Panc1 (cell line): Measurements from ENCODE around the gene N4BP3. TPM values are rescaled to one million over a fixed set of nuclear protein-coding genes. Genes with fewer than 3 reads are reported as not detected.

Experiments used
- ATAC-seq: fragments of 200-7000 bp; cut with Tn5 transposase; 2 replicates; pipeline ENCODE4 v1.9.1; 2020; ENCODE audit warnings: mild to moderate bottlenecking, moderate library complexity
- BruUV-seq: library from RNA; stranded (reverse); fragments of 400-500 nt; replicated peaks from 2 replicates; lab custom pipeline; 2021; lab: Mats Ljungman, UMichigan
- CTCF ChIA-PET: fragments of 300-600 bp; sonication (Branson Sonifier 250); formaldehyde crosslinking; loops from one replicate; lab custom pipeline; 2022; ENCODE audit warnings: antibody characterized with exemption; lab: Charles Lee
- POLR2A ChIA-PET: fragments of 300-600 bp; sonication (Branson Sonifier 250); formaldehyde crosslinking; loops from one replicate; lab custom pipeline; 2022; ENCODE audit warnings: antibody characterized with exemption; lab: Charles Lee
- DNase-seq: peaks from one replicate; pipeline ENCODE4 v3.0.0-alpha.2; 2010; ENCODE audit warnings: low read depth, low spot score
- H3K27ac ChIP-seq: 2 replicates; pipeline ENCODE4 v1.5.1; 2011; ENCODE audit warnings: mild to moderate bottlenecking, low read length, inconsistent platforms
- H3K27me3 ChIP-seq: fragments of 200-500 bp; sonication (Bioruptor generic); 2 replicates; pipeline ENCODE4 v1.6.0; 2014; ENCODE audit warnings: low read length, inconsistent platforms; ENCODE audit not compliant: control insufficient read depth, insufficient read depth
- H3K36me3 ChIP-seq: fragments of 200-500 bp; sonication (Bioruptor generic); 2 replicates; pipeline ENCODE4 v1.5.1; 2014; ENCODE audit warnings: inconsistent platforms, mild to moderate bottlenecking, low read length, moderate library complexity; ENCODE audit not compliant: control insufficient read depth, insufficient read depth
- H3K4me1 ChIP-seq: 2 replicates; pipeline ENCODE4 v1.5.1; 2011; ENCODE audit warnings: inconsistent platforms, mild to moderate bottlenecking, low read length, moderate library complexity; ENCODE audit not compliant: control insufficient read depth, insufficient read depth
- H3K4me3 ChIP-seq, 2 experiments: 2 replicates each; pipeline ENCODE4 v1.5.1; 2011 to 2012; ENCODE audit warnings: low read depth in 2 of 2, low read length in 2 of 2, mild to moderate bottlenecking in 2 of 2, inconsistent platforms in 1 of 2, moderate library complexity in 1 of 2
- H3K9me3 ChIP-seq: fragments of 200-500 bp; sonication (Bioruptor generic); 2 replicates; pipeline ENCODE4 v1.5.1; 2014; ENCODE audit warnings: low read depth, mild to moderate bottlenecking, inconsistent platforms, low read length, moderate library complexity; ENCODE audit not compliant: control insufficient read depth, insufficient read depth
- CTCF ChIP-seq: fragments of 450-650 bp; IDR thresholded peaks from 2 replicates; pipeline ENCODE4 v1.5.1; 2017; ENCODE audit warnings: mild to moderate bottlenecking
- POLR2AphosphoS5 ChIP-seq: IDR thresholded peaks from 2 replicates; pipeline ENCODE4 v1.6.1; 2012; ENCODE audit warnings: mild to moderate bottlenecking, low read depth, low read length, moderate library complexity
- REST ChIP-seq, 2 experiments: IDR thresholded peaks; 2 replicates each; pipeline ENCODE4 v1.6.1; 2011 to 2012; ENCODE audit warnings: low read depth in 2 of 2, control low read depth in 1 of 2, low read length in 1 of 2, mild to moderate bottlenecking in 1 of 2, moderate library complexity in 1 of 2; ENCODE audit not compliant: insufficient read depth in 1 of 2
- SIN3A ChIP-seq: IDR thresholded peaks from 2 replicates; pipeline ENCODE4 v1.6.1; 2012; ENCODE audit warnings: low read depth, mild to moderate bottlenecking, low read length, moderate library complexity, borderline replicate concordance; ENCODE audit not compliant: insufficient read depth
- TCF7L2 ChIP-seq: IDR thresholded peaks from 2 replicates; pipeline ENCODE4 v1.6.1; 2011; ENCODE audit warnings: mild to moderate bottlenecking, low read depth, low read length, inconsistent platforms
- in situ Hi-C: cut with HindIII; loops from 2 replicates; pipeline ENCODE4 v1.10.0; 2016; ENCODE audit warnings: low sequenced_read_pairs, low pct_unique_long_range_greater_than_20kb
- intact Hi-C: fragments of 100-400 bp; cut with micrococcal nuclease; formaldehyde crosslinking; loops from one replicate; pipeline ENCODE4 v1.10.0; 2022; ENCODE audit not compliant: unreplicated experiment
- total RNA-seq: library from RNA; stranded (reverse); gene quantifications from one replicate; pipeline ENCODE4 v1.2.1, GENCODE V29; 2021; ENCODE audit not compliant: unreplicated experiment

Gene N4BP3
- total RNA-seq, 1 experiment from 2014 or later = 2.3 TPM

- no peaks in the 10 kb centered on the region for H3K4me1 ChIP-seq
- POLR2A ChIA-PET = interaction anchor here (0.6 kb wide), 1 partner anchor 54 kb away, joined by 3 read pairs; no protein-coding TSS in a partner anchor
- no peak for ATAC-seq
Measured at GRCh38 chr5:178083922-178084321, 29.4 kb upstream of the N4BP3 start.

GRCh38 chr5:178085316-178085715 is 28.0 kb upstream of the N4BP3 start:
- ChIA-PET CTCF (interaction anchor here (0.6 kb wide), 1 partner anchor 13 kb away, joined by 3 read pairs; no protein-coding TSS in a partner anchor), POLR2A (no interaction called here)
- H3K27ac ChIP-seq = no peak overlapping the region
- no peaks in the 10 kb centered on the region for H3K27me3 ChIP-seq
- in situ Hi-C loops = no loop called here
- intact Hi-C loops = no loop called here
- TF ChIP-seq REST (IDR thresholded peaks at IDR 0.05; ENCODE audit: insufficient read depth in 1 of 2, low read depth in 2 of 2, low read length in 1 of 2) (no peak), TCF7L2 (no peak), SIN3A (no peak), CTCF (no peak), POLR2AphosphoS5 (no peak)
- no peak overlapping the region for H3K4me3 ChIP-seq
- no peak for DNase-seq
- H3K36me3 ChIP-seq = no peaks in the 10 kb centered on the region
- no peaks in the 10 kb centered on the region for H3K9me3 ChIP-seq
- no peaks in the 10 kb centered on the region for H3K4me1 ChIP-seq
- no TSS peak for BruUV-seq
- no peak for ATAC-seq

More at GRCh38 chr5:178083922-178084321, 29.4 kb upstream of the N4BP3 start:
- no TSS peak for BruUV-seq
- Histone ChIP-seq H3K36me3 (no peaks in the 10 kb centered on the region), H3K27me3 (no peaks in the 10 kb centered on the region), H3K4me3 (no peak overlapping the region), H3K27ac (no peak overlapping the region), H3K9me3 (no peaks in the 10 kb centered on the region)
- TF ChIP-seq POLR2AphosphoS5 (no peak), REST (IDR thresholded peaks at IDR 0.05; ENCODE audit: insufficient read depth in 1 of 2, low read depth in 2 of 2, low read length in 1 of 2) (no peak), CTCF (no peak), TCF7L2 (no peak), SIN3A (no peak)
- DNase-seq = no peak
- intact Hi-C loops (no loop called here), in situ Hi-C loops (no loop called here)
- CTCF ChIA-PET = interaction anchor here (0.8 kb wide), 1 partner anchor 8 kb away, joined by 3 read pairs; no protein-coding TSS in a partner anchor
